ENCODE measurements around the gene DTD1. TPM values are rescaled to one million over a fixed set of nuclear protein-coding genes. Genes with fewer than 3 reads are reported as not detected.
A peak's percentile ranks its signal among the peaks of the same experiment; 100 is the strongest.

Gene DTD1
- total and polyA plus RNA-seq, 2 of the 13 experiments (the other 11 are each of a cell fraction or from before 2014, with no cell fraction given) = 41.2 to 79.3 TPM

- TF ChIP-seq ZBTB25 (CRISPR knock-in tag; IDR thresholded peaks at IDR 0.05) (peak; percentile 46; the same call in 1 of the 2 replicates), KLF13 (CRISPR knock-in tag; IDR thresholded peaks at IDR 0.05) (no peak), ZNF484 (CRISPR knock-in tag; IDR thresholded peaks at IDR 0.05; ENCODE audit: borderline replicate concordance, low read depth) (no peak), TRIM22 (IDR thresholded peaks at IDR 0.05) (no peak), ZNF335 (CRISPR knock-in tag; IDR thresholded peaks at IDR 0.05) (peak; percentile 97), FOXK1 (CRISPR knock-in tag; IDR thresholded peaks at IDR 0.05; ENCODE audit: borderline replicate concordance, low read depth) (peak; percentile 99), PRPF4 (IDR thresholded peaks at IDR 0.05; ENCODE audit: low read depth, low read length, poor library complexity, severe bottlenecking) (no peak), ARHGAP35 (CRISPR knock-in tag; IDR thresholded peaks at IDR 0.05; ENCODE audit: borderline replicate concordance) (no peak), SMYD3 (CRISPR knock-in tag; IDR thresholded peaks at IDR 0.05) (peak; percentile 41; the same call in 1 of the 2 replicates), ZNF232 (CRISPR knock-in tag; IDR thresholded peaks at IDR 0.05; ENCODE audit: borderline replicate concordance) (peak; percentile 94; the same call in 1 of the 2 replicates), ZMAT5 (CRISPR knock-in tag; IDR thresholded peaks at IDR 0.05; ENCODE audit: borderline replicate concordance, low read depth) (no peak), ZNF543 (CRISPR knock-in tag; IDR thresholded peaks at IDR 0.05) (peak; percentile 90), ZBTB8A (CRISPR knock-in tag; IDR thresholded peaks at IDR 0.05; ENCODE audit: borderline replicate concordance, low read depth) (0 out of 2 replicates have a peak, but pooled peaks have one; percentile 57), ZNF724P (CRISPR knock-in tag; IDR thresholded peaks at IDR 0.05; ENCODE audit: borderline replicate concordance) (peak; percentile 80; the same call in 1 of the 2 replicates), ZNF775 (CRISPR knock-in tag; IDR thresholded peaks at IDR 0.05; ENCODE audit: borderline replicate concordance) (0 out of 2 replicates have a peak, but pooled peaks have one; percentile 16), PAF1 (CRISPR knock-in tag; IDR thresholded peaks at IDR 0.05) (no peak), ZNF878 (CRISPR knock-in tag; IDR thresholded peaks at IDR 0.05) (no peak), YY1 (IDR thresholded peaks at IDR 0.05; ENCODE audit: insufficient read depth, insufficient replicate concordance, low read depth, low read length) (peak; percentile 84), ZNF431 (CRISPR knock-in tag; IDR thresholded peaks at IDR 0.05; ENCODE audit: borderline replicate concordance, low read depth) (peak; percentile 86; the same call in 1 of the 2 replicates), ZBTB7B (CRISPR knock-in tag; IDR thresholded peaks at IDR 0.05) (peak; percentile 59; the same call in 1 of the 2 replicates), MTF2 (CRISPR knock-in tag; IDR thresholded peaks at IDR 0.05; ENCODE audit: borderline replicate concordance) (peak; percentile 100), IRF1 (CRISPR knock-in tag; IDR thresholded peaks at IDR 0.05; ENCODE audit: low read depth) (0 out of 2 replicates have a peak, but pooled peaks have one; percentile 61), MTA3 (CRISPR knock-in tag; IDR thresholded peaks at IDR 0.05) (no peak)
- TF ChIP-seq, protein P1, sequence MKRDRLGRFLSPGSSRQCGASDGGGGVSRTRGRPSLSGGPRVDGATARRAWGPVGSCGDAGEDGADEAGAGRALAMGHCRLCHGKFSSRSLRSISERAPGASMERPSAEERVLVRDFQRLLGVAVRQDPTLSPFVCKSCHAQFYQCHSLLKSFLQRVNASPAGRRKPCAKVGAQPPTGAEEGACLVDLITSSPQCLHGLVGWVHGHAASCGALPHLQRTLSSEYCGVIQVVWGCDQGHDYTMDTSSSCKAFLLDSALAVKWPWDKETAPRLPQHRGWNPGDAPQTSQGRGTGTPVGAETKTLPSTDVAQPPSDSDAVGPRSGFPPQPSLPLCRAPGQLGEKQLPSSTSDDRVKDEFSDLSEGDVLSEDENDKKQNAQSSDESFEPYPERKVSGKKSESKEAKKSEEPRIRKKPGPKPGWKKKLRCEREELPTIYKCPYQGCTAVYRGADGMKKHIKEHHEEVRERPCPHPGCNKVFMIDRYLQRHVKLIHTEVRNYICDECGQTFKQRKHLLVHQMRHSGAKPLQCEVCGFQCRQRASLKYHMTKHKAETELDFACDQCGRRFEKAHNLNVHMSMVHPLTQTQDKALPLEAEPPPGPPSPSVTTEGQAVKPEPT (CRISPR knock-in tag; IDR thresholded peaks at IDR 0.05; ENCODE audit: low read depth) = peak; percentile 98
Observed at GRCh38 chr20:18793625-18794427, 206.0 kb downstream of the DTD1 start (continued).
